DOHH2 (cell line): ENCODE results near the gene GALNT7.

ENCODE experiments used
- EZH2phosphoT487 ChIP-seq: fragments of 200-600 bp; sonication (generic); IDR thresholded peaks from 2 replicates; pipeline ENCODE4 v1.6.1; 2017; ENCODE audit warnings: borderline replicate concordance, mild to moderate bottlenecking, antibody characterized with exemption, low read length, moderate library complexity, mixed read lengths
- TF ChIP-seq, protein P1 (sequence below): fragments of 200-600 bp; sonication (generic); IDR thresholded peaks from one replicate; pipeline ENCODE4 v1.5.1; 2014; ENCODE audit warnings: antibody characterized with exemption, mild to moderate bottlenecking, low read depth, low read length; ENCODE audit not compliant: poor library complexity, severe bottlenecking

DNA sequence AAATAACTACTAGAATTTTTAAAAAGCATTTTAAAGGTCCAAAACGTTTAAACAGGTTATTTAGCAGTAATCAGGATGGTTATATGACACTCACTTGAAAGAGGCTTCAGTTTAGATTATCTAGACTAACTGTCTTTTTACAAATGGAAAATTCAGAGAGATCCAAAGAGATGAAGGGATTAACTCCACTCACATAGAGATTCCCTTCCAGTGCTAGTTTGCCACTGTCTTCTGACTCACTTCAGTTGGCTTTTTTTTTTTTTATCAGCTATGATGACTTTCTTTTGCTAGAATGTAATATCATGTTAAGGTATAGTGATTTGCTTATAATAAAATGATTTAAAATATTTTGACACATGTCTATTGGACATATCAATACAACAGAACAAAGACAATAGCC is 43.8 kb downstream of the GALNT7 start:
- TF ChIP-seq, protein P1, sequence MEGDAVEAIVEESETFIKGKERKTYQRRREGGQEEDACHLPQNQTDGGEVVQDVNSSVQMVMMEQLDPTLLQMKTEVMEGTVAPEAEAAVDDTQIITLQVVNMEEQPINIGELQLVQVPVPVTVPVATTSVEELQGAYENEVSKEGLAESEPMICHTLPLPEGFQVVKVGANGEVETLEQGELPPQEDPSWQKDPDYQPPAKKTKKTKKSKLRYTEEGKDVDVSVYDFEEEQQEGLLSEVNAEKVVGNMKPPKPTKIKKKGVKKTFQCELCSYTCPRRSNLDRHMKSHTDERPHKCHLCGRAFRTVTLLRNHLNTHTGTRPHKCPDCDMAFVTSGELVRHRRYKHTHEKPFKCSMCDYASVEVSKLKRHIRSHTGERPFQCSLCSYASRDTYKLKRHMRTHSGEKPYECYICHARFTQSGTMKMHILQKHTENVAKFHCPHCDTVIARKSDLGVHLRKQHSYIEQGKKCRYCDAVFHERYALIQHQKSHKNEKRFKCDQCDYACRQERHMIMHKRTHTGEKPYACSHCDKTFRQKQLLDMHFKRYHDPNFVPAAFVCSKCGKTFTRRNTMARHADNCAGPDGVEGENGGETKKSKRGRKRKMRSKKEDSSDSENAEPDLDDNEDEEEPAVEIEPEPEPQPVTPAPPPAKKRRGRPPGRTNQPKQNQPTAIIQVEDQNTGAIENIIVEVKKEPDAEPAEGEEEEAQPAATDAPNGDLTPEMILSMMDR = no peak
- no peak for TF ChIP-seq EZH2phosphoT487
